Gastrocnemius medialis (tissue), 4 donors: ENCODE data around the gene ZBTB20. TPM values are rescaled to one million over a fixed set of nuclear protein-coding genes. Genes with fewer than 3 reads are reported as not detected.
A peak's percentile ranks its signal among the peaks of the same experiment; 100 is the strongest.
"Not testable (repeated sequence)": the region's sequence is repeated elsewhere in the genome, so short reads cannot be mapped to it uniquely, and the experiment has no call there.

Source experiments
- ATAC-seq, 2 donors: fragments of 150-250 bp; one replicate each; pipeline ENCODE4 v1.9.1; 2016
- DNase-seq, 2 donors: peaks; one replicate each; pipeline ENCODE4 v3.0.0-alpha.2; 2019
- H3K27ac ChIP-seq, 4 donors: fragments of 200-600 bp; sonication (generic); 1 replicate in 1 of 4; 2 replicates in 3 of 4; pipeline ENCODE4 v1.5.1; 2016 to 2018; ENCODE audit warnings: mild to moderate bottlenecking in 2 of 4, moderate library complexity in 1 of 4
- H3K27me3 ChIP-seq, 3 donors: fragments of 200-600 bp; sonication (generic) in 2 of 3; 1 replicate in 1 of 3; 2 replicates in 2 of 3; pipeline versions ENCODE4 v1.5.1 to v1.6.0; 2016 to 2019; ENCODE audit warnings: mild to moderate bottlenecking in 1 of 3, moderate library complexity in 1 of 3
- H3K36me3 ChIP-seq, 2 donors: fragments of 200-600 bp; sonication (generic) in 1 of 2; one replicate each; pipeline ENCODE4 v1.5.1; 2017 to 2018
- H3K4me1 ChIP-seq, 2 donors: fragments of 200-600 bp; sonication (generic) in 1 of 2; one replicate each; pipeline ENCODE4 v1.5.1; 2016 to 2017; ENCODE audit warnings: mild to moderate bottlenecking in 2 of 2
- H3K4me3 ChIP-seq, 4 donors: fragments of 200-600 bp; sonication (generic) in 3 of 4; 1 replicate in 1 of 4; 2 replicates in 3 of 4; pipeline ENCODE4 v1.5.1; 2016 to 2019; ENCODE audit warnings: mild to moderate bottlenecking in 2 of 4
- H3K9me3 ChIP-seq, 3 donors: fragments of 200-600 bp; sonication (generic) in 2 of 3; 1 replicate in 1 of 3; 2 replicates in 2 of 3; pipeline ENCODE4 v1.5.1; 2016 to 2019
- CTCF ChIP-seq, 5 experiments: fragments of 450-650 bp in 3 of 5; fragments of 200-600 bp in 2 of 5; sonication (generic) in 2 of 5; IDR thresholded peaks in 4 of 5; conservative IDR thresholded peaks in 1 of 5; 1 replicate in 4 of 5; 2 replicates in 1 of 5; pipeline ENCODE4 v1.5.1; 2016 to 2019; ENCODE audit warnings: antibody characterized with exemption in 5 of 5, mild to moderate bottlenecking in 3 of 5, moderate library complexity in 3 of 5
- POLR2A ChIP-seq, 2 donors: fragments of 450-650 bp; IDR thresholded peaks; one replicate each; pipeline ENCODE4 v1.6.1; 2017; ENCODE audit warnings: antibody characterized with exemption in 2 of 2, mild to moderate bottlenecking in 2 of 2, moderate library complexity in 2 of 2
- in situ Hi-C, 4 donors: fragments of 200-750 bp; cut with MboI; loops; one replicate each; pipeline versions ENCODE4 v1.15.0 to v1.8.0; 2017; ENCODE audit warnings: low sequenced_read_pairs in 4 of 4
- intact Hi-C: fragments of 100-400 bp; cut with DNase I; formaldehyde crosslinking; loops from one replicate; pipeline ENCODE4 v1.15.1; 2023; ENCODE audit warnings: low total_unique reads
- total RNA-seq, 4 donors: library from RNA; depleted of rRNA; stranded (reverse); fragments of >200 nt; gene quantifications; one replicate each; pipeline versions ENCODE4 v1.1.0 to v1.2.3, GENCODE V29; 2016

ZBTB20 gene
- total RNA-seq, 4 donors from 2014 or later = 47.6 to 86.5 (median 69.0) TPM

GRCh38 chr3:115186351-115187148 is 39.5 kb upstream of the ZBTB20 start:
- TF ChIP-seq POLR2A (IDR thresholded peaks at IDR 0.05) (no peak), CTCF (IDR thresholded peaks at IDR 0.05 in 4 of 5, conservative IDR thresholded peaks at IDR 0.05 in 1 of 5) (no peak)
- in situ Hi-C loops = no loop called here

GRCh38 chr3:115184859-115185572 is 37.9 kb upstream of the ZBTB20 start:
- H3K4me1 ChIP-seq, intact Hi-C loops, H3K27me3 ChIP-seq, H3K4me3 ChIP-seq, in situ Hi-C loops, H3K27ac ChIP-seq, H3K36me3 ChIP-seq, H3K9me3 ChIP-seq, ATAC-seq, DNase-seq: not testable (repeated sequence)

More at GRCh38 chr3:115186351-115187148, 39.5 kb upstream of the ZBTB20 start:
- intact Hi-C loops = no loop called here
- ATAC-seq (no peak), DNase-seq (no peak)
- Histone ChIP-seq H3K27me3 (no peaks in the 10 kb centered on the region), H3K27ac (no peak overlapping the region), H3K4me3 (no peak overlapping the region), H3K9me3 (peaks cover 0 to 12% (median 0%) of the 10 kb centered on the region in 3 donors), H3K4me1 (no peaks in the 10 kb centered on the region), H3K36me3 (no peaks in the 10 kb centered on the region)

GRCh38 chr3:115178930-115179329 is 31.8 kb upstream of the ZBTB20 start:
- in situ Hi-C loops = not testable (repeated sequence)

GRCh38 chr3:115169808-115170207 is 22.7 kb upstream of the ZBTB20 start:
- TF ChIP-seq CTCF (IDR thresholded peaks at IDR 0.05 in 4 of 5, conservative IDR thresholded peaks at IDR 0.05 in 1 of 5) = peak in 4 of 5 experiments; percentile 15 to 57 (median 42)
- no peak for TF ChIP-seq POLR2A (IDR thresholded peaks at IDR 0.05)
- in situ Hi-C loops (loop anchor here (10.0 to 25.0 kb wide), 4 partner anchors 75 to 808 kb away; no protein-coding TSS in a partner anchor), intact Hi-C loops (loop anchor here (2.0 kb wide), 2 partner anchors 77 to 343 kb away; no protein-coding TSS in a partner anchor)
- Histone ChIP-seq H3K27me3 (no peaks in the 10 kb centered on the region), H3K27ac (no peak overlapping the region), H3K4me1 (no peaks in the 10 kb centered on the region), H3K36me3 (no peaks in the 10 kb centered on the region), H3K9me3 (no peaks in the 10 kb centered on the region), H3K4me3 (no peak overlapping the region)
- ATAC-seq = no peak
- DNase-seq = no peak

More at GRCh38 chr3:115178930-115179329, 31.8 kb upstream of the ZBTB20 start:
- H3K9me3 ChIP-seq, DNase-seq, ATAC-seq, H3K4me1 ChIP-seq, H3K4me3 ChIP-seq, H3K27me3 ChIP-seq, H3K36me3 ChIP-seq, intact Hi-C loops, H3K27ac ChIP-seq: not testable (repeated sequence)

GRCh38 chr3:115165701-115166100 is 18.6 kb upstream of the ZBTB20 start:
- DNase-seq = no peak
- Histone ChIP-seq H3K27ac (no peak overlapping the region), H3K4me1 (no peaks in the 10 kb centered on the region), H3K36me3 (no peaks in the 10 kb centered on the region), H3K9me3 (no peaks in the 10 kb centered on the region), H3K4me3 (no peak overlapping the region), H3K27me3 (no peaks in the 10 kb centered on the region)
- in situ Hi-C loops (loop anchor here (10.0 to 25.0 kb wide), 4 partner anchors 71 to 803 kb away; no protein-coding TSS in a partner anchor), intact Hi-C loops (no loop called here)
- no peak for TF ChIP-seq CTCF (IDR thresholded peaks at IDR 0.05 in 4 of 5, conservative IDR thresholded peaks at IDR 0.05 in 1 of 5)
- TF ChIP-seq POLR2A (IDR thresholded peaks at IDR 0.05) = no peak
- ATAC-seq = no peak
